GM19468 (cell line): Measurements from ENCODE around the gene OR4A47.
"Not testable (repeated sequence)": the region's sequence is repeated elsewhere in the genome, so short reads cannot be mapped to it uniquely, and the experiment has no call there.

Experiments used
- ATAC-seq: cut with Tn5 transposase; IDR thresholded peaks from one replicate; pipeline ENCODE4 v1.9.1; 2021; ENCODE audit warnings: mild to moderate bottlenecking, moderate library complexity, moderate number of reproducible peaks; ENCODE audit not compliant: unreplicated experiment; ENCODE audit errors: extremely low read depth

The OR4A47 gene, protein sequence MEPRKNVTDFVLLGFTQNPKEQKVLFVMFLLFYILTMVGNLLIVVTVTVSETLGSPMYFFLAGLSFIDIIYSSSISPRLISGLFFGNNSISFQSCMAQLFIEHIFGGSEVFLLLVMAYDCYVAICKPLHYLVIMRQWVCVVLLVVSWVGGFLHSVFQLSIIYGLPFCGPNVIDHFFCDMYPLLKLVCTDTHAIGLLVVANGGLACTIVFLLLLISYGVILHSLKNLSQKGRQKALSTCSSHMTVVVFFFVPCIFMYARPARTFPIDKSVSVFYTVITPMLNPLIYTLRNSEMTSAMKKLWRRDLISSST

GRCh38 chr11:48488493-48488892 is at the start of gene OR4A47:
TSS of gene OR4A47 (plus strand) at chr11:48488793. CDS start at chr11:48488793, 0 bp downstream.
- ATAC-seq: not testable (repeated sequence)

DNA sequence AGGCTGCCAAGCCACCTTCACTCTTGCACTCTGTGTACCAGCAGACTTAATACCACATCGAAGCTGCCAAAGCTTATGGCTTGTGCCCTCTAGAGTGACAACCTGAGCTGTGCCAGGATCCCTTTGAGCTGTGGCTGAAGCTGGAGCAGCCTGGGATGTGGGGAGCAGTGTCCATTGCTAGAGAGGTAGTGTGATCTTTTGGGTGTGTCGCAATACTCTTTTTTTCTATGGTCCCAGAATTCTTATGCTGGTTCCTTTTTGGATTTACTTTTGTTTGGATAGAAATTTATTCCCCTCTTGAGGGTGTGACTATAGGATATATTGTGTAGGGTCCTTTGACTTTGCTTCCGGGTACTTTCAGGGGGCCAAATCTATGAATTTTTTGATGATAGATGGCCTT is 32.7 kb upstream of the OR4A47 start:
- not testable (repeated sequence) for ATAC-seq

DNA sequence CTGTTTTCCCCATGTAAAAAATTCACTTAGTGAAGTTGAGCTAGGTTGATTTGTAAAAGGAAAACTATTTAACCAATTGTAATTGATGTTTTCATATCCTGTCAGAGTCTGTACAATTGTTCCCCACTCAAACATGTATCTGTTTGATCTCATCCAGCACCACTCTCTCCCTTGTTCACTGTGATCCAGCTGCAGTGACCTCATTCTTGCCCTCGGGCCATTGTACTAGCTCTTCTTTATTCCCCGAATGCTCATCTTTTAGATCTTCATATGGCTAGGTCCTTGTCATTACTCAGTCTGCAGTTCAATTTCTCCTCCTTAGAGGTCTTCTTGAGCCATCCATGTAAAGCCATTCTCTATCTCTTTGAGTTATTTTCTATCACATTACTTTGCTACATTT is 14.6 kb upstream of the OR4A47 start:
- not testable (repeated sequence) for ATAC-seq

DNA sequence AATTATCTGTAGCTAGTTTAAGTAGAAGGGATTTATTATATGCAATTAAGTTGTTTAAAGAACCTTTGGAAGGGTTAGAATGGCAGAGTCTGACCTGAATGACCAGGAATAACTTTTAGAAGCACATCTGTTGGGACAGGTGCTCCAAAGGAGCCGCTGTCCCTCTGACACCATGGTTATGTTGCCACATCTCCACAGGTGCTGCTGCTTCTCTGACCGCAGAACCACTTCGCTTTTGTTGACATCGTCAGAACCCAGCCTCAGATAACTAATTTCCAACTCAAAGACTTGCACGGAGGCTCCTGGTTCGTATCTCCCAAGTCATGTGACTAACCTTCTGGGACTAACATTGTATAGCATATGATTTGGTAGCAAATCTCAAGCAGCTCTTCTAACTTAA is 13.9 kb upstream of the OR4A47 start:
- not testable (repeated sequence) for ATAC-seq

DNA sequence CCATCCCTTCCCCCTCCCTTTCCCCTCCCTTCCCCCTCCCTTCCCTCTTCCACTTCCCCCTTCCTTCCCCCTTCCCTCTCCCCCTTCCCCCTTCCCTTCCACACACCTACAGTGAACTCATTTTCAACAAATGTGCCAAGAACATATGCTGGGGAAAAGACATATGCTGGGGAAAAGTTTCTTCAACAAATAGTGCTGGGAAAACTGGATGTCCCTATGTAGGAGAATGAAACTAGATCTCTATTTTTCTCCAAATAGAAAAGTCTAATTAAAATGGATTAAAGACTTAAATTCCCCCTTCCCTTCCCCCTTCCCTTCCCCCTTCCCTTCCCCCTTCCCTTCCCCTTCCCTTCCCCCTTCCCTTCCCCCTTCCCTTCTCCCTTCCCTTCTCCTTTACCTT is 17.6 kb downstream of the OR4A47 start:
- not testable (repeated sequence) for ATAC-seq

- no peak for ATAC-seq
Measured at GRCh38 chr11:48538991-48539390, 50.4 kb downstream of the OR4A47 start.
